Cardiac muscle cell (in vitro differentiated cells and primary cell): ENCODE results near the gene AHSA1. TPM values are rescaled to one million over a fixed set of nuclear protein-coding genes. Genes with fewer than 3 reads are reported as not detected.

Experiments
- DNase-seq, 2 donors: peaks; one replicate each; pipeline versions ENCODE4 v3.0.0 to v3.0.0-alpha.2; 2010 to 2017; ENCODE audit warnings: low read depth in 1 of 2, low spot score in 1 of 2
- H3K27ac ChIP-seq: fragments of 200-600 bp; sonication (generic); 2 replicates; pipeline ENCODE4 v1.5.1; 2016
- H3K27me3 ChIP-seq: fragments of 200-600 bp; sonication (generic); 2 replicates; pipeline ENCODE4 v1.6.0; 2016; ENCODE audit warnings: control low read depth
- H3K36me3 ChIP-seq: fragments of 200-600 bp; sonication (generic); 2 replicates; pipeline ENCODE4 v1.5.1; 2016; ENCODE audit warnings: control low read depth
- H3K4me1 ChIP-seq: fragments of 200-600 bp; sonication (generic); 2 replicates; pipeline ENCODE4 v1.8.1; 2017; ENCODE audit warnings: low read depth, mild to moderate bottlenecking, mixed run types
- H3K4me3 ChIP-seq: fragments of 200-600 bp; sonication (generic); 2 replicates; pipeline ENCODE4 v1.5.1; 2016; ENCODE audit warnings: mild to moderate bottlenecking
- H3K9me3 ChIP-seq: fragments of 200-600 bp; sonication (generic); 2 replicates; pipeline ENCODE4 v1.5.1; 2017; ENCODE audit warnings: low read depth, mild to moderate bottlenecking, control low read depth
- CTCF ChIP-seq: IDR thresholded peaks from 2 replicates; pipeline ENCODE4 v1.5.1; 2012; ENCODE audit warnings: low read depth, mild to moderate bottlenecking, low read length
- polyA plus RNA-seq: library from polyadenylated mRNA; unstranded; fragments of >200 nt; fragmentation: Nextera tagmentation; extraction: Ambion mirVana; gene quantifications from 2 replicates; pipeline ENCODE4 v1.2.1, GENCODE V29; 2016
- total RNA-seq: library from RNA; depleted of rRNA; stranded (reverse); fragments of >200 nt; gene quantifications from 2 replicates; pipeline ENCODE4 v1.2.3, GENCODE V29; 2016

AHSA1 gene
- total and polyA plus RNA-seq, 2 experiments from 2014 or later = 182 to 209 TPM

GRCh38 chr14:77423423-77423822 lies 34.5 kb upstream of the AHSA1 start, which contains the start of gene NOXRED1:
Gene NOXRED1 (minus strand): TSS chr14:77423523. CDS start chr14:77422889, 634 bp downstream.
- DNase-seq = no peak
- Histone ChIP-seq H3K4me1 (no peaks in the 10 kb centered on the region), H3K36me3 (peaks cover 34% of the 10 kb centered on the region), H3K4me3 (no peak within 1 kb of the TSS), H3K27ac (no peak within 1 kb of the TSS), H3K9me3 (no peaks in the 10 kb centered on the region), H3K27me3 (no peaks in the 10 kb centered on the region)
- TF ChIP-seq CTCF = no peak

- no peak for DNase-seq
- peaks cover 45% of the 10 kb centered on the region for H3K36me3 ChIP-seq
Observed at GRCh38 chr14:77424862-77425261, 33.0 kb upstream of the AHSA1 start.

GRCh38 chr14:77426396-77426795 lies 31.5 kb upstream of the AHSA1 start:
- no peak for TF ChIP-seq CTCF
- Histone ChIP-seq H3K36me3 (peaks cover 51% of the 10 kb centered on the region), H3K9me3 (no peaks in the 10 kb centered on the region), H3K27ac (no peak overlapping the region), H3K27me3 (no peaks in the 10 kb centered on the region), H3K4me3 (no peak overlapping the region), H3K4me1 (no peaks in the 10 kb centered on the region)
- no peak for DNase-seq

More at GRCh38 chr14:77424862-77425261, 33.0 kb upstream of the AHSA1 start:
- no peaks in the 10 kb centered on the region for H3K27me3 ChIP-seq
- TF ChIP-seq CTCF = no peak
- no peak overlapping the region for H3K27ac ChIP-seq
- no peaks in the 10 kb centered on the region for H3K4me1 ChIP-seq
- H3K9me3 ChIP-seq = no peaks in the 10 kb centered on the region
- no peak overlapping the region for H3K4me3 ChIP-seq

GRCh38 chr14:77436042-77436441 lies 21.9 kb upstream of the AHSA1 start:
- TF ChIP-seq CTCF = no peak
- no peak overlapping the region for H3K27ac ChIP-seq
- H3K27me3 ChIP-seq = no peaks in the 10 kb centered on the region
- no peaks in the 10 kb centered on the region for H3K9me3 ChIP-seq
- no peak overlapping the region for H3K4me3 ChIP-seq
- no peaks in the 10 kb centered on the region for H3K4me1 ChIP-seq
- no peak for DNase-seq
- H3K36me3 ChIP-seq = peaks cover 49% of the 10 kb centered on the region

GRCh38 chr14:77438596-77438995 lies 19.3 kb upstream of the AHSA1 start:
- Histone ChIP-seq H3K27ac (no peak overlapping the region), H3K4me1 (no peaks in the 10 kb centered on the region), H3K27me3 (no peaks in the 10 kb centered on the region), H3K9me3 (no peaks in the 10 kb centered on the region), H3K4me3 (no peak overlapping the region), H3K36me3 (peaks cover 52% of the 10 kb centered on the region)
- DNase-seq = no peak
- TF ChIP-seq CTCF = no peak

GRCh38 chr14:77439861-77440260 lies 18.0 kb upstream of the AHSA1 start:
- no peak for TF ChIP-seq CTCF
- Histone ChIP-seq H3K4me3 (no peak overlapping the region), H3K27me3 (no peaks in the 10 kb centered on the region), H3K9me3 (no peaks in the 10 kb centered on the region), H3K36me3 (peaks cover 45% of the 10 kb centered on the region), H3K27ac (no peak overlapping the region), H3K4me1 (no peaks in the 10 kb centered on the region)
- no peak for DNase-seq
